Fibroblast of gingiva (primary cell): ENCODE results near the gene PSMA8.
"Not testable (repeated sequence)": the region's sequence is repeated elsewhere in the genome, so short reads cannot be mapped to it uniquely, and the experiment has no call there.

ENCODE experiments used
- DNase-seq: peaks from one replicate; pipeline ENCODE4 v3.0.0-alpha.2; 2011; ENCODE audit warnings: low read depth

Gene PSMA8

DNA sequence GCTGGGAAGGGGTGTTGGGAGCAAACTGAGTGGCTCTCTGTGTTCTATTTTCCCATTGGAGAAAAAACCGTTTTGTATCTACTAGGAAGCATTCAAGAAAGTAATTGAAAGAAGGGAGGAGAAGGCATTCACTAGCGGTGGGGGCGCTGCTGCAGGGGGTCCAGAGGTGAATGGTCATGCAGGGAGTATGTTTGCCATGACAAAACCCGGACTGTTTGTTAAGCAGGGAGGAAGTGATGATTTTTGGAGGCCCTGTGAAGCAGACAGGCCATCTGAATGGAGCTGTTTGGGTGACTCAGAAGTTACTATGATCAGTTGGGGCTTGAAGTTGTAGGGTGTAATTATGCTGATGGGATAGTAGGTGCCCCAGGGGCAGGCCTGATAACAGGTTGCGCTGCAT lies 99.5 kb downstream of the PSMA8 start:
- DNase-seq: no peak

GRCh38 chr18:26237363-26237762 lies 103.7 kb downstream of the PSMA8 start:
- DNase-seq: not testable (repeated sequence)

GRCh38 chr18:26238718-26239117 lies 105.0 kb downstream of the PSMA8 start:
- not testable (repeated sequence) for DNase-seq

GRCh38 chr18:26242392-26242791 lies 108.7 kb downstream of the PSMA8 start:
- DNase-seq: not testable (repeated sequence)
